D721Med (cell line): ENCODE data around the gene DYNAP.

Source experiments
- DNase-seq: peaks from one replicate; pipeline ENCODE4 v3.0.0; 2011; ENCODE audit warnings: low spot score; ENCODE audit not compliant: insufficient read length
- FAIRE-seq: peaks from 2 replicates; lab custom pipeline; 2011; peaks lifted over from hg19 to GRCh38; lab: Jason Lieb, UNC
- TF ChIP-seq, protein P1 (sequence below): IDR thresholded peaks from 2 replicates; pipeline ENCODE4 v1.5.1; 2012; ENCODE audit warnings: mild to moderate bottlenecking, control low read depth; ENCODE audit not compliant: insufficient read depth; ENCODE audit errors: missing control alignments

DYNAP gene

DNA sequence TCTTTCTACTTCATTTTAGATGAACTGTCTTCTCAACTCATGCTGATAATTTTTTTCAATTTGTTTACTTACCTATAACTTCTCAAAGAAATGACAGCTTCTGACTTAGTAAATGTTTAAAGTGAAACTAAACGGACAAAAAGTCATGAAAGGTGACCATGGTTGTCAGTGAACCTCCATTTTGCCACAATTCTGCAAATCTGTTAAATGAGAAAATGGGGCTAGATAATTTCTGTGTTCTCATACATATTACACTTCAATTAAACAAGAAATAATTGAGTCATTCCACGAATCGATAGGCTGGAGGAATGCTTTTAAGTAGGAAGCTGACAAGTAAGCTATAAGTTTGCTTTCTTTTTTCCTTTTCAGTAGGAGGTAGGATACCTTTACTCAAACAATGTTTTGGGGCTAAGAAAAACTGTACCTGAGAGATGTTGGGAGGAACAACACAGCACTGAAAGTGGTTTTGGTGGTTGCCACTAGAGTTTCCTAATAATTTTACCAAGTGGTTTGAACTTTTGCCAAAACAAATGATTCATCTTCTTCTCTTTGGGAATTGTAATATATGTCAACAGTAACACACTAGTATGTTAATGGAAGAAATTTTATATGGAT lies 17.1 kb downstream of the DYNAP start:
- TF ChIP-seq, protein P1, sequence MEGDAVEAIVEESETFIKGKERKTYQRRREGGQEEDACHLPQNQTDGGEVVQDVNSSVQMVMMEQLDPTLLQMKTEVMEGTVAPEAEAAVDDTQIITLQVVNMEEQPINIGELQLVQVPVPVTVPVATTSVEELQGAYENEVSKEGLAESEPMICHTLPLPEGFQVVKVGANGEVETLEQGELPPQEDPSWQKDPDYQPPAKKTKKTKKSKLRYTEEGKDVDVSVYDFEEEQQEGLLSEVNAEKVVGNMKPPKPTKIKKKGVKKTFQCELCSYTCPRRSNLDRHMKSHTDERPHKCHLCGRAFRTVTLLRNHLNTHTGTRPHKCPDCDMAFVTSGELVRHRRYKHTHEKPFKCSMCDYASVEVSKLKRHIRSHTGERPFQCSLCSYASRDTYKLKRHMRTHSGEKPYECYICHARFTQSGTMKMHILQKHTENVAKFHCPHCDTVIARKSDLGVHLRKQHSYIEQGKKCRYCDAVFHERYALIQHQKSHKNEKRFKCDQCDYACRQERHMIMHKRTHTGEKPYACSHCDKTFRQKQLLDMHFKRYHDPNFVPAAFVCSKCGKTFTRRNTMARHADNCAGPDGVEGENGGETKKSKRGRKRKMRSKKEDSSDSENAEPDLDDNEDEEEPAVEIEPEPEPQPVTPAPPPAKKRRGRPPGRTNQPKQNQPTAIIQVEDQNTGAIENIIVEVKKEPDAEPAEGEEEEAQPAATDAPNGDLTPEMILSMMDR = no peak
- FAIRE-seq = no peak
- no peak for DNase-seq

DNA sequence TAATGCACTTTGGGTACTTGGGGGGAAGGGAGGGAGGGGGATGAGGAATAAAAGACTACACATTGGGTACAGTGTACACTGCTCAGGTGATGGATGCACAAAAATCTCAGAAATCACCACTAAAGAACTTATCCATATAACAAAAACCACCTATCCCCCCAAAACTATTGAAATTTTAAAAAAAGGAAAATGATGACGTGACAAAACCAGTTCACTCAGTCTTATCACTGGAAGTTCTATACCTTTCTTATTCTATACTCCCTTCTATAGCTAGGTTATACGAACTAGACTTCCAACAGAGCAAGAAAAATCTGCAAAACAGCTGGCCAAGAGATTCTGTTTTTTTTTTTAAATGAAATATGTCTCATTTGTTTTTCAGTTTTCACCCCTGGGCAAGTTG lies 20.8 kb downstream of the DYNAP start:
- TF ChIP-seq, protein P1 = no peak
- no peak for DNase-seq
- FAIRE-seq = no peak

DNA sequence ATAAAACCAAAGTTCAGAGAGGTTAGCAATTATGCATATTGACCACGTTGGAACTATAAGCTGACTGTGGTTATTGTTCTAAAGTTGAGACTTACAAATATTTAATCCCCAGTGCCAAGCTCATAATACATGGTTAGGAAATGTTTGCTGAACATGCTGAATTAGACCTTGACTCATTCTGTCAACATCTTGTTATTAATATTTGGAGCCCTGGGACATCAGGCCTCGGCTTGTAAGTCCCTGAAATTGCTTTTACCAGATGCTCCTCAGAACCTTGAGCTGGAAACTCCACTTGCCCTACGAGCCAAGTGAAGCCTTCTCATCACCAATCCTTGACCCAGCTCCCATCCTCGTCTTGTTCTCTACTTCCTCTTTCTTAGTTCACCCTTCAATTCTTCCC lies 21.2 kb downstream of the DYNAP start:
- no peak for DNase-seq

DNA sequence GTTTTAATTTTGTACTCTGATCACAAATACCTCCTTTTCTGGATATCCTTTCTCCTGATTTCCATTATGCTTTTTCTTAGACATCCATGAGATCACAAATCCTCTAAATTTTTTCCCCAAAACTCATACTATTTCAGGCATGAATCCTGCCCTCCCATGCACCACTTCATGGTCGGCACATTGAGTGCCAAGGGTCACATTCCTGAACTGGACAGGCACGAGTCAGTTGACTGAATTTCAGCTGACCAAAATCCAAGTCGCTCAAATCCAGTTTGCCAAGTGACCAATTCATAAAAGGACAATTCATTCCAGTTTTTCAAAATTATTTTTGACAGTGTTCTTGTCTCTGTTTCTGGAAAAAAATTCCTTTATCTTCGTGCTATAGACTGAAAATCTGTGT lies 22.1 kb downstream of the DYNAP start:
- DNase-seq (no peak), FAIRE-seq (no peak)
- TF ChIP-seq, protein P1 = no peak

More for the DNA sequence above, 21.2 kb downstream of the DYNAP start:
- TF ChIP-seq, protein P1 = no peak
- no peak for FAIRE-seq

DNA sequence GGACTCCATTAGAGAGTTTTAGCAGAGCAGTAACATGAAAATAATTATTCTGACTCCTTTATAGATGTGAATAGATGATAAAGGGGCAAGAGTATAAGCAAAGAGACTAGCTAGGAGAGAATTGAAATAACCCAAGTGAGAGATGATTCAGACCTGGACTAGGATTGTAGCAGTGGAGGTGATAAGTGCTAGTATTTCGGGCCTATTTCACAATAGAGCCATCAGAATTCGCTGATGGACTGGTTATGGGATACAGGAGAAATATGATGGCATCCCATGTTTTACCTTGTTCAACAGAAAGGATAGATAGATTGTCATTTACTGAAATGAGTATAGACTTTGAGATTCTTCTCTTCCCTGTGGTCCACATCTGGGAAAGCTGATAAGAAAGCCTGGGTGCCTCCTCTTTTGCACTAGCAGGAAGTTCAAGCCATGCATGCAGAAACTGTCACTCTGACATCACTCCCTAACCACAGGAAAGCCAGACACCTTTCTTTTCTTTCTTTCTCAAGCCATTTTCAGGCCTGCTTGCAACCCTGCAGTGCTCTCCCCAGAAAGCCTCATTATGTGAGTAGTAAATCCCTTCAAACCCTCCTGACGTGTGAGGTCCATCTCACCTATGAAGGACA lies 25.3 kb downstream of the DYNAP start:
- TF ChIP-seq, protein P1 = no peak
- FAIRE-seq = peak; percentile 94
- DNase-seq = no peak

DNA sequence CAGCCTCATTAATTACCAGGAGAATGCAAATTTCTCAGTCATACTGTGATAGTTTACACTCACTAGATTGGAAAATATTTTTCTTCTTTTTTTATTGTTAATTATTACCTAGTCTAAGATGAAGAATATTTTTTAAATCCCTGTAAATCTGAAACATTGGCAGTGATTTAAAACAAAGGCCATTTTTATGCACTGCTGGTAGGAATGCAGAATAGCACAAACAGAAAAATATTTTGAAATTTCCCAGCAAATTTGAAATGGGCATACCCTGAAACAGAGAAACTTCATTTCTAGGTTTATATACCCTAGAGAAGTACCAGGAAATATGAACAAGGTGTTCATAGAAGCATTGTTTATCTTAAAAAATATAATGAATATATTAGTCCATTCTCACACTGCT lies 31.0 kb downstream of the DYNAP start:
- no peak for DNase-seq
- TF ChIP-seq, protein P1 = no peak
- no peak for FAIRE-seq

DNA sequence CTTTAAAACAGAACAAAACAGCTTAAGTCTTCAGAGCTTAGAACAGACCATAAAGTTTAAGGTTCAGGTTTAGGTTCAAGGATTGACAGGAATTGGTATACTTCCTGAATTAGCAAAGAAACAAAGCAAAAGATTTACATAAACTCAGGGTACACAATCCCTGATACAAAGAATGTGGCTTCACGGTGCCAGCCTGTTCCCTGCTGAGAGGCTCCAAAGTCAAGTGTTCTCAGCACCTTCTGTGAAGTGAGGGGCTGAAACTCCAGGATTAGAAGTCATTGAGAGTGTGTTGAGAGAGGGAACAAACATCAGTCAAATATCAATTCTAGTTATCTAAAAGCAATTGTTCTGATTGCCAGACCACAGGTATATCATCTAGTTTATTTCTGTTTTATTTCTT lies 35.7 kb downstream of the DYNAP start:
- TF ChIP-seq, protein P1 = no peak
- FAIRE-seq (no peak), DNase-seq (no peak)
